Testis (tissue), 3 donors: ENCODE results near the gene KCNJ1. TPM values are rescaled to one million over a fixed set of nuclear protein-coding genes. Genes with fewer than 3 reads are reported as not detected.

Experiments
- DNase-seq: peaks from one replicate; pipeline ENCODE4 v3.0.0-alpha.2; 2019
- H3K27ac ChIP-seq, 2 donors: fragments of 200-600 bp; sonication (generic); one replicate each; pipeline ENCODE4 v1.5.1; 2019
- H3K27me3 ChIP-seq: fragments of 200-600 bp; sonication (generic); one replicate; pipeline ENCODE4 v1.5.1; 2019
- H3K36me3 ChIP-seq: fragments of 200-600 bp; sonication (generic); one replicate; pipeline ENCODE4 v1.5.1; 2017; ENCODE audit warnings: low read depth; ENCODE audit errors: missing control alignments
- H3K4me1 ChIP-seq: fragments of 200-600 bp; sonication (generic); one replicate; pipeline ENCODE4 v1.5.1; 2019
- H3K4me3 ChIP-seq, 2 donors: fragments of 200-600 bp; sonication (generic); one replicate each; pipeline ENCODE4 v1.5.1; 2017 to 2019
- H3K9me3 ChIP-seq: fragments of 200-600 bp; sonication (generic); one replicate; pipeline ENCODE4 v1.5.1; 2017
- CTCF ChIP-seq, 3 experiments: fragments of 450-650 bp in 2 of 3; fragments of 200-600 bp in 1 of 3; sonication (generic) in 1 of 3; IDR thresholded peaks; one replicate each; pipeline ENCODE4 v1.5.1; 2016 to 2019; ENCODE audit warnings: antibody characterized with exemption in 3 of 3, mild to moderate bottlenecking in 2 of 3, moderate library complexity in 1 of 3
- POLR2A ChIP-seq: fragments of 450-650 bp; IDR thresholded peaks from one replicate; pipeline ENCODE4 v1.6.1; 2017; ENCODE audit warnings: antibody characterized with exemption, mild to moderate bottlenecking, moderate library complexity
- WGBS, 2 donors: methylation state at CpG; one replicate each; pipeline ENCODE4 v1.1.5; 2018; 5-methylcytosine and 5-hydroxymethylcytosine counted together
- intact Hi-C: fragments of 100-400 bp; cut with DNase I; formaldehyde crosslinking; loops from one replicate; pipeline ENCODE4 v1.15.1; 2023; ENCODE audit warnings: low total_unique reads
- polyA plus RNA-seq: library from polyadenylated mRNA; stranded (reverse); fragments of 350-450 nt; fragmentation: Illumina TruSeq; extraction: RNeasy Lipid Tissue Mini Kit (QIAGEN cat#74804); gene quantifications from one replicate; pipeline ENCODE4 v1.2.3, GENCODE V29; 2014; ENCODE audit warnings: low read depth, low replicate concordance; ENCODE audit not compliant: insufficient read depth
- total RNA-seq, 2 donors: library from RNA; depleted of rRNA; stranded (reverse); fragments of >200 nt; gene quantifications; one replicate each; pipeline ENCODE4 v1.2.3, GENCODE V29; 2016

The KCNJ1 gene
- total and polyA plus RNA-seq, 3 donors from 2014 or later = 0.12 to 0.24 (median 0.16) TPM

GRCh38 chr11:128898580-128899344, 31.7 kb upstream of the KCNJ1 start:
- DNase-seq = no peak
- TF ChIP-seq CTCF (IDR thresholded peaks at IDR 0.05) (no peak), POLR2A (no peak)
- Histone ChIP-seq H3K36me3 (no peaks in the 10 kb centered on the region), H3K27me3 (no peaks in the 10 kb centered on the region), H3K9me3 (no peaks in the 10 kb centered on the region), H3K4me3 (no peak overlapping the region), H3K4me1 (peaks cover 18% of the 10 kb centered on the region), H3K27ac (no peak overlapping the region)
- WGBS, 2 donors = 94% methylated on average over 13 of the region's 13 CpGs
- intact Hi-C loops = no loop called here

- Histone ChIP-seq H3K4me1 (peaks cover 18% of the 10 kb centered on the region), H3K36me3 (no peaks in the 10 kb centered on the region), H3K9me3 (no peaks in the 10 kb centered on the region), H3K27ac (no peak overlapping the region), H3K27me3 (no peaks in the 10 kb centered on the region), H3K4me3 (no peak overlapping the region)
- 89 to 100% methylated on average over 1 of the region's 1 CpG for WGBS, 2 donors
- no peak for DNase-seq
- TF ChIP-seq POLR2A (no peak), CTCF (IDR thresholded peaks at IDR 0.05) (no peak)
- intact Hi-C loops = no loop called here
These were observed 30.7 kb upstream of the KCNJ1 start for GRCh38 chr11:128897826-128898225.

GRCh38 chr11:128896356-128896755, 29.3 kb upstream of the KCNJ1 start:
- H3K4me1 ChIP-seq = peaks cover 24% of the 10 kb centered on the region
- H3K9me3 ChIP-seq = no peaks in the 10 kb centered on the region
- TF ChIP-seq POLR2A (no peak), CTCF (IDR thresholded peaks at IDR 0.05) (no peak)
- H3K4me3 ChIP-seq = no peak overlapping the region
- no peak overlapping the region for H3K27ac ChIP-seq
- no peaks in the 10 kb centered on the region for H3K36me3 ChIP-seq
- H3K27me3 ChIP-seq = no peaks in the 10 kb centered on the region
- WGBS, 2 donors = 45 to 57% methylated on average over 2 of the region's 2 CpGs
- intact Hi-C loops = no loop called here
- no peak for DNase-seq

- intact Hi-C loops = no loop called here
- WGBS, 2 donors = 61 to 76% methylated on average over 7 to 9 of the region's 9 CpGs
- no peak overlapping the region for H3K4me3 ChIP-seq
- peaks cover 25% of the 10 kb centered on the region for H3K4me1 ChIP-seq
- no peak for DNase-seq
- no peaks in the 10 kb centered on the region for H3K27me3 ChIP-seq
- H3K36me3 ChIP-seq = no peaks in the 10 kb centered on the region
- H3K9me3 ChIP-seq = no peaks in the 10 kb centered on the region
- TF ChIP-seq CTCF (IDR thresholded peaks at IDR 0.05) (no peak), POLR2A (no peak)
- H3K27ac ChIP-seq = no peak overlapping the region
These were observed 28.4 kb upstream of the KCNJ1 start for GRCh38 chr11:128895526-128895925.

GRCh38 chr11:128894685-128895084, 27.6 kb upstream of the KCNJ1 start:
- 27 to 52% methylated on average over 6 of the region's 6 CpGs for WGBS, 2 donors
- Histone ChIP-seq H3K4me3 (no peak overlapping the region), H3K27me3 (no peaks in the 10 kb centered on the region), H3K27ac (no peak overlapping the region), H3K4me1 (peaks cover 29% of the 10 kb centered on the region), H3K9me3 (no peaks in the 10 kb centered on the region), H3K36me3 (no peaks in the 10 kb centered on the region)
- peak; percentile 84 for DNase-seq
- TF ChIP-seq CTCF (IDR thresholded peaks at IDR 0.05) (no peak), POLR2A (no peak)
- intact Hi-C loops = no loop called here
